ENCODE results near the gene MAB21L3.
"Not testable (repeated sequence)": the region's sequence is repeated elsewhere in the genome, so short reads cannot be mapped to it uniquely, and the experiment has no call there.

MAB21L3 gene

DNA sequence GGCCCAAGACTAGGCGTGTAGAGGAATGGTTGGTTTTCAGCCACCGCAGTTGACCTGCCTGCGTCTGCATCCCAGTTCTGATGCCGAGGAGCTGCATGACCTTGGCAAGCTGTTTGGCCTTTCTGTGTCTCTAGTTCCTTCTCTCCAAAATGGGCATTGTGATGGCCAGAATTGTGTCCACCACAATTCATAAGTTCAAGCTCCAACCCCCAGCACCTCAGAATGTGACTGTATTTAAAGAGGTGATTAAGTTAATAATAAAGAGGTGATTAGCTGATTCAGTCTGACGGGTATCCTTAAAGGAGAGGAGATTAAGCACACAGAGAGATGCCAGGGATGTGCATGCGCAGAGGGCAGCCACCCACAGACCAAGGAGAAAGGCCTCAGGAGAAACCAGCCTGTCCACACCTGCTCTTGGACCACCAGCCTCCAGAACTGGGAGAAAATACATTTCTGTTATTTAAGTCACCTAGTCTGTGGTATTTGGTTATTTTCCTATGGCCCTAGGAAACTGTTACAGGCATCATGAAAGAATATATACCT, 28.5 kb downstream of the MAB21L3 start:
- DNase-seq = no peak

DNA sequence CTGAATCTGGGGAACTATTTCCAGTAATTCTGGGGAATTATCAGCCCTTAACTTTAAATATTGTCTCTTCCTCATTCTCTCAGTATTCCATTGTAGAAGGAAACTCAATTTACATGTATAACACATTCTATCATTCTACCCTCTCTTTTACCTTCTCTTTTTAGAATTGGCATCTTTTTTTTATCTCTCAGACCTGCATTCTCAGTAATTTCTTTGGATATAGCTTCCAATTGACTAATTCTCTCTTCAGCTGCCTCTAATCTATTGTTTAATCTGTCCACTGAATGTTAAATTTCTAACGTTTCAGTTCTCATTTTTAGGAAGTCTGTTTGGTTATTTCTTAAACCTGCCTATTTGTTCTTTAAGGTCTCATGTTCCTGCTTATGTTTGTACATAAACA, 33.0 kb downstream of the MAB21L3 start:
- DNase-seq = no peak

DNA sequence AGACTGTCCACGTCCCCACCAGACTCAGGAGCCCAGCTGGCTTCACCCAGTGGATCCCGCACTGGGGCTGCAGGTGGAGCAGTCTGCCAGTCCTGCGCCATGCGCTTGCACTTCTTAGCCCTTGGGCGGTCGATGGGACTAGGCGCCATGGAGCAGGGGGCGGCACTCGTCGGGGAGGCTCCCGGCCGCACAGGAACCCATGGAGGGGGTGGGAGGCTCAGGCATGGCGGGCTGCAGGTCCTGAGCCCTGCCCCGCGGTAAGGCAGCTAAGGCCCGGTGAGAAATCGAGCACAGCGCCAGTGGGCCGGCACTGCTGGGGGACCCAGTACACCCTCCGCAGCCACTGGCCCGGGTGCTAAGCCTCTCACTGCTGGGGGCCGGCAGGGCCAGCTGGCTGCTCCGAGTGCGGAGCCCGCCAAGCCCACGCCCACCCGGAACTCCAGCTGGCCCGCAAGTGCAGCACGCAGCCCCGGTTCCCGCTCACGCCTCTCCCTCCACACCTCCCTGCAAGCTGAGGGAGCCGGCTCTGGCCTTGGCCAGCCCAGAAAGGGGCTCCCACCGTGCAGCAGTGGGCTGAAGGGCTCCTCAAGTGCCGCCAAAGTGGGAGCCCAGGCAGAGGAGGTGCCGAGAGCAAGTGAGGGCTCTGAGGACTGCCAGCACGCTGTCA, 35.4 kb downstream of the MAB21L3 start:
- DNase-seq = not testable (repeated sequence)

GRCh38 chr1:116147114-116147510, 35.9 kb downstream of the MAB21L3 start:
- DNase-seq = no peak

GRCh38 chr1:116147972-116148371, 36.8 kb downstream of the MAB21L3 start:
- DNase-seq = no peak

- no peak for DNase-seq
Observed at GRCh38 chr1:116148967-116149366, 37.8 kb downstream of the MAB21L3 start.

DNA sequence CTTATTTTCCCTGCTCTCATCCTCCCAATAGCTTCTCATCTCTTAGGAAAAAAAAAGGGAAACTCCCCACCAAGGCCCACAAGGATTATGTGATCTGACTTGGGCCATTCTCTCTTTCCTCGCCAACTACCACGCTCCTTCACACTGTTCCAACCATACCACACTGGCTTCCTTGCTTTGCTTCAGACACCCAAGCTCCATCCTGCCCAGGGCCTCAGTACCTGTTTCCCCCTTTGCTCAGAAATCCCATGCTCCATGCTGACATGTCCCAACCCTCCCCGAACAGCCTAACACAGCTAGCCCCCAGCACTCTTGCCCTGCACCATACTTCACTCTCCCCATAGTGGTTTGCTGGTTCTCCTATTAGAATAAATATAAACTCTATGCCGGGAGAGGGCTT, 39.2 kb downstream of the MAB21L3 start:
- DNase-seq = no peak

GRCh38 chr1:116151739-116152576, 40.8 kb downstream of the MAB21L3 start:
- DNase-seq = peak; percentile 67

- no peak for DNase-seq
Observed at GRCh38 chr1:116152577-116152943, 41.4 kb downstream of the MAB21L3 start.

GRCh38 chr1:116152950-116153691, 41.9 kb downstream of the MAB21L3 start:
- no peak for DNase-seq

DNA sequence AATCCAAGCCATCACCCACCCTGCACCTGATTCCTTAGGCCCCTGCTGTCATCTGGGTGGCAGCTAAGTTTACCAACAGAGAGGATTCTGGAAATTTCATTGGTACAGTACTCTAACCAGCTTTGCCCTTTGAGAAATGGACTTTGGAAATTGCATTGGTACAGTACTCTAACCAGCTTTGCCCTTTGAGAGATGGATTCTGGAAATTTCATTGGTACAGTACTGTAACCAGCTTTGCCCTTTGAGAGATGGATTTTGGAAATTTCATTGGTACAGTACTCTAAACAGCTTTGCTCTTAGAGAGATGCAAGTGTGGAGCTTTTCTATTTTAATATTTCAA, 42.5 kb downstream of the MAB21L3 start:
- no peak for DNase-seq

DNA sequence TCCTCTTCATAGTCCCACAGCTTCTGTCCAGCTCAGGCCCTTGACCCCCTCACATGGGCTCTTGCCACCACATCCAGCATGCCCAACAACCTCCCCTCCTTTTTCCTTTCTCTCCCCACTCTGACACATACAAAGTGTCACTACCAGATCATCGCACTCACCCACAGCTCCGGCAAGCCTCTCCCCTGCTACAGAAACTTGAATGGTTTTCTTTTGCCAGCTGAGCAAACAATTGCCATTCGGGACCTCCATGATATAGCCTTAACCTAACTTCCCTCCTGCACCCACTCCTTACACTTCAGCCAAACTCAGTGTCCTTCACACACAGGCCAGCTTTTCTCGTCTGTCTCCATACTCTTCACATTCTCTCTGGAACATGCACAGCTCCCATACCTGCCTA, 43.3 kb downstream of the MAB21L3 start:
- DNase-seq = no peak

GRCh38 chr1:116157096-116157495, 45.9 kb downstream of the MAB21L3 start:
- no peak for DNase-seq

GRCh38 chr1:116159177-116159576, 48.0 kb downstream of the MAB21L3 start:
- DNase-seq = no peak

GRCh38 chr1:116159611-116160010, 48.4 kb downstream of the MAB21L3 start:
- no peak for DNase-seq

DNA sequence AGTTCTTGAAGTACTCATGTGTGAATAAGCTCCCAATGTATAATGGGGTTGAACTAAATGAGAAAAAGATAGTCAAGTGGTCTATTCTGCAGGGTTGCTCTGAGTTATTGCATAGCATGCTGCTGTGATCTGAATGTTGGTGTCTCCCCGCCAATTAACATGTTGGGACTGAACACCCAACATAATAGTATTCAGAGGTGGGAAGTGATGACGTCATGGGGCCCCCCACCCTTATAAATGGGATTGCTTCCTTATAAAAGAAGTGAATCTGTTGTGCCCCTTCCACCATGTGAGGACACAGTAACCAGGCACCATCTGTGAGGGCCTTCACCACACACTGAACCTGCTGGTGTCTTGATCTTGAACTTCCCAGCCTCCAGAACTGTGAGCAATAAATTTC, 50.2 kb downstream of the MAB21L3 start:
- DNase-seq = no peak

- no peak for DNase-seq
Observed at GRCh38 chr1:116161877-116162390, 50.7 kb downstream of the MAB21L3 start.

GRCh38 chr1:116163533-116163932, 52.3 kb downstream of the MAB21L3 start:
- DNase-seq = no peak

DNA sequence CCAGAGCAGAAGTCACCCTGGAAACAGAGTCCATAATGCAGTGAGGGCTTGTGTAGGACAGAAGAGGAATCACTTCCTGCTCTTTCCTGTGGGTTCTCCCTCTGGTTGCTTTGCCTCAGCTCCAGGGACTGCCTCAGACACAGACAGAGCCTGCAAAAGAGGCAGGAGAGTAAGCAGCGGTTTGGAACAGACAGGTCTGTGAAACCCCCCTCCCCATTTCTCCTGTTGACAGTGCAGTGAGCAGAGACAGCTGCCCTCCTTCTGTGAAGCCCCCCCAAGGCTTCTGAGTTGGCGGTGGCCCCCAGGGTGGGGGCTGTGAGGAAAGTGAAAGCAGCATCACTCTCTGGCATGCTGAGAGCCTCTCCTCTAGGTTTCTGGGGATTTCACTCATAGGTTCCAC, 53.0 kb downstream of the MAB21L3 start:
- no peak for DNase-seq

- peak; percentile 16 for DNase-seq
Observed at GRCh38 chr1:116164604-116165368, 53.6 kb downstream of the MAB21L3 start.

GRCh38 chr1:116165572-116165971, 54.4 kb downstream of the MAB21L3 start:
- DNase-seq = no peak

- DNase-seq = no peak
Observed at GRCh38 chr1:116166011-116166571, 54.9 kb downstream of the MAB21L3 start.
